ENCODE results near the gene GPC6.

GPC6 gene

GRCh38 chr13:93226623-93227279 is at the start of gene GPC6:
Gene GPC6 (plus strand): TSS chr13:93226807.
- no peak for TF ChIP-seq CTCF (IDR thresholded peaks at IDR 0.05; ENCODE audit: low read depth, low read length, missing control alignments)
- in situ Hi-C loops (cut with HindIII; ENCODE audit: low sequenced_read_pairs): loop anchor here (25.0 kb wide), 1 partner anchor 1136 kb away; no protein-coding TSS in a partner anchor
- H3K4me3 ChIP-seq (ENCODE audit: low read depth, low read length): peak within 1 kb of the TSS; percentile 96
- peak; percentile 93 for DNase-seq (ENCODE audit: low read depth)

- peak; percentile 32 for DNase-seq (ENCODE audit: low read depth)
- no peak for TF ChIP-seq CTCF (IDR thresholded peaks at IDR 0.05; ENCODE audit: low read depth, low read length, missing control alignments)
- in situ Hi-C loops (cut with HindIII; ENCODE audit: low sequenced_read_pairs): no loop called here
- no peak overlapping the region for H3K4me3 ChIP-seq (ENCODE audit: low read depth, low read length)
These were observed 46.1 kb upstream of the GPC6 start for GRCh38 chr13:93180356-93180969.

- no peak overlapping the region for H3K4me3 ChIP-seq (ENCODE audit: low read depth, low read length)
- no peak for TF ChIP-seq CTCF (IDR thresholded peaks at IDR 0.05; ENCODE audit: low read depth, low read length, missing control alignments)
- no peak for DNase-seq (ENCODE audit: low read depth)
- in situ Hi-C loops (cut with HindIII; ENCODE audit: low sequenced_read_pairs): no loop called here
These were observed 44.2 kb upstream of the GPC6 start for GRCh38 chr13:93182406-93182805.

- no peak for DNase-seq (ENCODE audit: low read depth)
- peak; percentile 9 for TF ChIP-seq CTCF (IDR thresholded peaks at IDR 0.05; ENCODE audit: low read depth, low read length, missing control alignments)
- in situ Hi-C loops (cut with HindIII; ENCODE audit: low sequenced_read_pairs): no loop called here
- no peak overlapping the region for H3K4me3 ChIP-seq (ENCODE audit: low read depth, low read length)
These were observed 43.3 kb upstream of the GPC6 start for GRCh38 chr13:93183302-93183701.

GRCh38 chr13:93190006-93190405 is 36.6 kb upstream of the GPC6 start:
- in situ Hi-C loops (cut with HindIII; ENCODE audit: low sequenced_read_pairs): no loop called here
- no peak for DNase-seq (ENCODE audit: low read depth)

GRCh38 chr13:93193682-93194081 is 32.9 kb upstream of the GPC6 start:
- in situ Hi-C loops (cut with HindIII; ENCODE audit: low sequenced_read_pairs): no loop called here
- no peak for DNase-seq (ENCODE audit: low read depth)
- H3K4me3 ChIP-seq (ENCODE audit: low read depth, low read length): no peak overlapping the region
- no peak for TF ChIP-seq CTCF (IDR thresholded peaks at IDR 0.05; ENCODE audit: low read depth, low read length, missing control alignments)

More at GRCh38 chr13:93190006-93190405, 36.6 kb upstream of the GPC6 start:
- no peak for TF ChIP-seq CTCF (IDR thresholded peaks at IDR 0.05; ENCODE audit: low read depth, low read length, missing control alignments)
- H3K4me3 ChIP-seq (ENCODE audit: low read depth, low read length): no peak overlapping the region
